Measurements from ENCODE around the gene TERB1.
"Not testable (repeated sequence)": the region's sequence is repeated elsewhere in the genome, so short reads cannot be mapped to it uniquely, and the experiment has no call there.

TERB1 gene

GRCh38 chr16:66798161-66798560 lies 3.2 kb downstream of the TERB1 start:
- Histone ChIP-seq H3K4ac (ENCODE audit: low read length) (no peak overlapping the region), H3K27ac (replicated peaks; ENCODE audit: low read length) (no peak overlapping the region), H4K91ac (ENCODE audit: low read depth, low read length, poor library complexity) (no peak overlapping the region), H3K9me3 (replicated peaks in 1 of 2; ENCODE audit: control insufficient read depth in 2 of 2, insufficient read depth in 1 of 2, low read depth in 1 of 2, low read length in 2 of 2) (no peaks in the 10 kb centered on the region), H3K18ac (ENCODE audit: low read length) (no peak overlapping the region), H2AFZ (ENCODE audit: low read length) (no peak overlapping the region), H3K36me3 (replicated peaks in 1 of 2; ENCODE audit: control insufficient read depth in 2 of 2, insufficient read depth in 2 of 2, low read length in 2 of 2) (peaks cover 9 to 21% of the 10 kb centered on the region in 2 donors), H3K79me1 (ENCODE audit: low read depth, low read length) (no peaks in the 10 kb centered on the region), H3K4me3 (ENCODE audit: low read length in 2 of 2) (no peak overlapping the region), H4K8ac (ENCODE audit: low read depth, low read length) (no peak overlapping the region), H3K4me2 (ENCODE audit: insufficient read depth, low read length, poor library complexity, severe bottlenecking) (no peak overlapping the region), H3K27me3 (ENCODE audit: control insufficient read depth in 3 of 3, insufficient read depth in 3 of 3, low read depth in 1 of 3, low read length in 3 of 3) (no peaks in the 10 kb centered on the region), H2BK120ac (ENCODE audit: low read depth, low read length) (no peak overlapping the region), H2BK15ac (ENCODE audit: low read length) (no peak overlapping the region), H3K4me1 (ENCODE audit: control insufficient read depth in 2 of 2, insufficient read depth in 1 of 2, low read depth in 1 of 2, low read length in 2 of 2) (no peaks in the 10 kb centered on the region), H3K9ac (ENCODE audit: low read depth, low read length, poor library complexity) (no peak overlapping the region), H3K23ac (ENCODE audit: low read depth, low read length, poor library complexity) (no peak overlapping the region), H2BK5ac (ENCODE audit: low read length) (no peak overlapping the region), H3K14ac (ENCODE audit: low read length) (no peak overlapping the region), H2AK5ac (ENCODE audit: low read depth, low read length) (no peak overlapping the region), H2BK12ac (ENCODE audit: low read length) (no peak overlapping the region)
- DNase-seq (ENCODE audit: low spot score), result no peak
- WGBS, 2 donors (ENCODE audit: extremely low coverage in 2 of 2, insufficient read length in 2 of 2, insufficient replicate concordance in 1 of 2), result no CpG with 5 or more reads among the region's 2 CpGs

GRCh38 chr16:66793984-66794383 lies 7.4 kb downstream of the TERB1 start:
- not testable (repeated sequence) for H2BK12ac ChIP-seq (ENCODE audit: low read length); H3K4me1 ChIP-seq (ENCODE audit: control insufficient read depth in 2 of 2, insufficient read depth in 1 of 2, low read depth in 1 of 2, low read length in 2 of 2); H3K9me3 ChIP-seq (replicated peaks in 1 of 2; ENCODE audit: control insufficient read depth in 2 of 2, insufficient read depth in 1 of 2, low read depth in 1 of 2, low read length in 2 of 2); H3K79me1 ChIP-seq (ENCODE audit: low read depth, low read length); H3K36me3 ChIP-seq (replicated peaks in 1 of 2; ENCODE audit: control insufficient read depth in 2 of 2, insufficient read depth in 2 of 2, low read length in 2 of 2); H2BK15ac ChIP-seq (ENCODE audit: low read length); H3K18ac ChIP-seq (ENCODE audit: low read length); H3K23ac ChIP-seq (ENCODE audit: low read depth, low read length, poor library complexity); H3K27me3 ChIP-seq (ENCODE audit: control insufficient read depth in 3 of 3, insufficient read depth in 3 of 3, low read depth in 1 of 3, low read length in 3 of 3); H3K14ac ChIP-seq (ENCODE audit: low read length); H3K9ac ChIP-seq (ENCODE audit: low read depth, low read length, poor library complexity); H3K4me3 ChIP-seq (ENCODE audit: low read length in 2 of 2); H2AK5ac ChIP-seq (ENCODE audit: low read depth, low read length); H4K91ac ChIP-seq (ENCODE audit: low read depth, low read length, poor library complexity); H4K8ac ChIP-seq (ENCODE audit: low read depth, low read length); H2BK5ac ChIP-seq (ENCODE audit: low read length); H3K4ac ChIP-seq (ENCODE audit: low read length); H2BK120ac ChIP-seq (ENCODE audit: low read depth, low read length); H3K4me2 ChIP-seq (ENCODE audit: insufficient read depth, low read length, poor library complexity, severe bottlenecking); DNase-seq (ENCODE audit: low spot score); H3K27ac ChIP-seq (replicated peaks; ENCODE audit: low read length); H2AFZ ChIP-seq (ENCODE audit: low read length)
- WGBS, 2 donors (ENCODE audit: extremely low coverage in 2 of 2, insufficient read length in 2 of 2, insufficient replicate concordance in 1 of 2), result no CpG with 5 or more reads among the region's 6 CpGs

DNA sequence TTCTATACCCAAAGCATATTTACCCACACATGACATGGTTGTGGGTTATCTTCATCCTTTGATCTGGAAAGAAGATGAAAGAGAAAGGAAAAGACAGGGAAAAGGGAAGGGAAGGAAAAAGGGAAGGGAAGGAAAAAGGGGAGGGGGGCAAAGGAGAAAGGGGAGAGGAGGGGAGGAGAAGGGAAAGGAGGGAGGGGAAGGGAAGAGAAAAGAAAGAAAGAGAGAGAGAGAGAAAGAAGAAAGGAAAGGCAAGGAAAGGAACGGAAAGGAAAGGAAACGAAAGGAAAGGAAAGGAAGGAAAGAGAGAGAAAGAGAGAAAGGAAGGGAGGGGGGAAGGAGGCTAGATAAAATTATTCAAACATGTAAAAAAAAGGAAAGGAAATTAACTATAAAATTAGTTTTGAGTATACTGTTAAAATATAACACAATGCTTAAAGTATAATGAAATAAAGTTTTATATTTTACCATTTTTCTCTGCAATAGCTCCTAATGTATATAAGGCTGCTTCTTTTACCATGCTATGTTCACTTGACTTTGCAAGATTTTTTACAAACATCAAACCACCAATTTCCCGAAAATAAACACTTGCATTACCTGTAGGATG lies 11.2 kb downstream of the TERB1 start:
- Histone ChIP-seq H2BK120ac (ENCODE audit: low read depth, low read length) (no peak overlapping the region), H3K9me3 (replicated peaks in 1 of 2; ENCODE audit: control insufficient read depth in 2 of 2, insufficient read depth in 1 of 2, low read depth in 1 of 2, low read length in 2 of 2) (no peaks in the 10 kb centered on the region), H2BK12ac (ENCODE audit: low read length) (no peak overlapping the region), H3K18ac (ENCODE audit: low read length) (no peak overlapping the region), H3K36me3 (replicated peaks in 1 of 2; ENCODE audit: control insufficient read depth in 2 of 2, insufficient read depth in 2 of 2, low read length in 2 of 2) (no peaks in the 10 kb centered on the region), H3K27ac (replicated peaks; ENCODE audit: low read length) (no peak overlapping the region), H3K4me2 (ENCODE audit: insufficient read depth, low read length, poor library complexity, severe bottlenecking) (no peak overlapping the region), H2BK15ac (ENCODE audit: low read length) (no peak overlapping the region), H3K9ac (ENCODE audit: low read depth, low read length, poor library complexity) (no peak overlapping the region), H3K27me3 (ENCODE audit: control insufficient read depth in 3 of 3, insufficient read depth in 3 of 3, low read depth in 1 of 3, low read length in 3 of 3) (no peaks in the 10 kb centered on the region), H3K4me1 (ENCODE audit: control insufficient read depth in 2 of 2, insufficient read depth in 1 of 2, low read depth in 1 of 2, low read length in 2 of 2) (no peaks in the 10 kb centered on the region), H2BK5ac (ENCODE audit: low read length) (no peak overlapping the region), H3K14ac (ENCODE audit: low read length) (no peak overlapping the region), H4K91ac (ENCODE audit: low read depth, low read length, poor library complexity) (no peak overlapping the region), H3K4me3 (ENCODE audit: low read length in 2 of 2) (no peak overlapping the region), H2AK5ac (ENCODE audit: low read depth, low read length) (no peak overlapping the region), H3K79me1 (ENCODE audit: low read depth, low read length) (no peaks in the 10 kb centered on the region), H4K8ac (ENCODE audit: low read depth, low read length) (no peak overlapping the region), H2AFZ (ENCODE audit: low read length) (no peak overlapping the region), H3K4ac (ENCODE audit: low read length) (no peak overlapping the region), H3K23ac (ENCODE audit: low read depth, low read length, poor library complexity) (no peak overlapping the region)
- DNase-seq (ENCODE audit: low spot score), result no peak
- whole genome bisulfite sequencing, 2 donors (ENCODE audit: extremely low coverage in 2 of 2, insufficient read length in 2 of 2, insufficient replicate concordance in 1 of 2), result no CpG with 5 or more reads among the region's 3 CpGs

GRCh38 chr16:66787427-66787826 lies 14.0 kb downstream of the TERB1 start:
- H2AFZ ChIP-seq (ENCODE audit: low read length), result no peak overlapping the region
- no peak overlapping the region for H3K4ac ChIP-seq (ENCODE audit: low read length)
- no peak overlapping the region for H3K14ac ChIP-seq (ENCODE audit: low read length)
- no peak overlapping the region for H2BK5ac ChIP-seq (ENCODE audit: low read length)
- no CpG with 5 or more reads among the region's 2 CpGs for WGBS, 2 donors (ENCODE audit: extremely low coverage in 2 of 2, insufficient read length in 2 of 2, insufficient replicate concordance in 1 of 2)
- no peak overlapping the region for H3K18ac ChIP-seq (ENCODE audit: low read length)
- no peaks in the 10 kb centered on the region for H3K27me3 ChIP-seq (ENCODE audit: control insufficient read depth in 3 of 3, insufficient read depth in 3 of 3, low read depth in 1 of 3, low read length in 3 of 3)
- H4K8ac ChIP-seq (ENCODE audit: low read depth, low read length), result no peak overlapping the region
- no peaks in the 10 kb centered on the region for H3K79me1 ChIP-seq (ENCODE audit: low read depth, low read length)
- H2AK5ac ChIP-seq (ENCODE audit: low read depth, low read length), result no peak overlapping the region
- H2BK12ac ChIP-seq (ENCODE audit: low read length), result no peak overlapping the region
- no peak overlapping the region for H2BK15ac ChIP-seq (ENCODE audit: low read length)
- H3K23ac ChIP-seq (ENCODE audit: low read depth, low read length, poor library complexity), result no peak overlapping the region
- no peaks in the 10 kb centered on the region for H3K36me3 ChIP-seq (replicated peaks in 1 of 2; ENCODE audit: control insufficient read depth in 2 of 2, insufficient read depth in 2 of 2, low read length in 2 of 2)
- H2BK120ac ChIP-seq (ENCODE audit: low read depth, low read length), result no peak overlapping the region
- no peak overlapping the region for H3K4me2 ChIP-seq (ENCODE audit: insufficient read depth, low read length, poor library complexity, severe bottlenecking)
- no peaks in the 10 kb centered on the region for H3K4me1 ChIP-seq (ENCODE audit: control insufficient read depth in 2 of 2, insufficient read depth in 1 of 2, low read depth in 1 of 2, low read length in 2 of 2)
- H3K9ac ChIP-seq (ENCODE audit: low read depth, low read length, poor library complexity), result no peak overlapping the region
- no peak overlapping the region for H4K91ac ChIP-seq (ENCODE audit: low read depth, low read length, poor library complexity)
- H3K27ac ChIP-seq (replicated peaks; ENCODE audit: low read length), result no peak overlapping the region
- DNase-seq (ENCODE audit: low spot score), result no peak
- no peaks in the 10 kb centered on the region for H3K9me3 ChIP-seq (replicated peaks in 1 of 2; ENCODE audit: control insufficient read depth in 2 of 2, insufficient read depth in 1 of 2, low read depth in 1 of 2, low read length in 2 of 2)
- H3K4me3 ChIP-seq (ENCODE audit: low read length in 2 of 2), result no peak overlapping the region
